Transverse colon (tissue), 4 donors: ENCODE data around the gene VPS51.

Source experiments
- EP300 ChIP-seq: sonication (generic); formaldehyde crosslinking; IDR thresholded peaks from one replicate; pipeline ENCODE4 v1.6.1; 2017; ENCODE audit warnings: antibody characterized with exemption, low read depth
- POLR2A ChIP-seq: fragments of 450-650 bp; IDR thresholded peaks from one replicate; pipeline ENCODE4 v1.6.1; 2016; ENCODE audit warnings: antibody characterized with exemption, mild to moderate bottlenecking, moderate library complexity
- POLR2AphosphoS5 ChIP-seq, 3 donors: sonication (generic); formaldehyde crosslinking; IDR thresholded peaks; one replicate each; pipeline ENCODE4 v1.6.1; 2016; ENCODE audit warnings: antibody characterized with exemption in 3 of 3
- TF ChIP-seq, protein P1 (sequence below), 5 experiments: fragments of 200-600 bp in 3 of 5; fragments of 450-650 bp in 2 of 5; sonication (generic) in 3 of 5; IDR thresholded peaks; 1 replicate in 2 of 5; 2 replicates in 3 of 5; pipeline ENCODE4 v1.5.1; 2016 to 2017; ENCODE audit warnings: antibody characterized with exemption in 5 of 5, inconsistent platforms in 3 of 5, mild to moderate bottlenecking in 2 of 5, moderate library complexity in 1 of 5

DNA sequence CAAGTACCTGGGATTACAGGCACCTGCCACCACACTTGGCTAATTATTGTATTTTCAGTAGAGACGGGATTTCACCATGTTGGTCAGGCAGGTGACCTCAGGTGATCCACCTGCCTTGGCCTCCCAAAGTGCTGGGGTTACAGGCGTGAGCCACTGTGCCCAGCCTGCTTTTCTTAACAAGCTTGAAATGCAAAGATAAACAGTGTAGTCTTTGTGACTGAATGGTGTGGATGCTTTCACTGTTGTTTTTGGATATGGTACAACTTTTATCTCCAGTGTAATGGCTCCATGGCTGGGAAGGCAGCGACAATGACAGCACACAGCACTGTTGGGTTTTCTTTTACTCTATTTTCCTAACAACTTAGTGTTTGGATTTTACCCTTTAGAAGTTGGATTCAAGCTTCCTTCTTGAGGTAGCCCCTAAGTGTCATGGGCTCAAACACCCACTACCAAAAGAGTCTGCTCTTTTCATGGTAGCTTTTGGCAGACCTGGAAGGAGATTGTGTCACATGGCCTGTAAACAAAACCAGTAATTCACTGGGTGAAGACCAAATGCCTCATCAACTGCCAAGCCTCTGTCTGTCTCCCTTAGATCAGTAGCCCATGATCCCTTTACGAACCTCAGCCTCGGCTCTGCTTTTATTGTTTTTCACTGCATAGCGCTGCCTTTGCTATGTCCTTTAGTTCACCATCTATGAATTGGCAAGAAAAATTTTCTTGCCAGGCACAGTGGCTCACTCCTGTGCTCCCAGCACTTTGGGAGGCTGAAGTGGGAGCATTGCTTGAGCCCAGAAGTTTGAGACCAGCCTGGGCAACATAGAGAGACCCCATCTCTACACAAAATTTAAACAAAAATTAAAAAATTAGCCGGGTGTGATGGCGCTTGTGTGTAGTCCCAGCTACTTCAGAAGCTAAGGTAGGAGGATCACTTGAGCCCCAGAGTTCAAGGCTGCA is 6.4 kb downstream of the VPS51 start:
- TF ChIP-seq, protein P1, sequence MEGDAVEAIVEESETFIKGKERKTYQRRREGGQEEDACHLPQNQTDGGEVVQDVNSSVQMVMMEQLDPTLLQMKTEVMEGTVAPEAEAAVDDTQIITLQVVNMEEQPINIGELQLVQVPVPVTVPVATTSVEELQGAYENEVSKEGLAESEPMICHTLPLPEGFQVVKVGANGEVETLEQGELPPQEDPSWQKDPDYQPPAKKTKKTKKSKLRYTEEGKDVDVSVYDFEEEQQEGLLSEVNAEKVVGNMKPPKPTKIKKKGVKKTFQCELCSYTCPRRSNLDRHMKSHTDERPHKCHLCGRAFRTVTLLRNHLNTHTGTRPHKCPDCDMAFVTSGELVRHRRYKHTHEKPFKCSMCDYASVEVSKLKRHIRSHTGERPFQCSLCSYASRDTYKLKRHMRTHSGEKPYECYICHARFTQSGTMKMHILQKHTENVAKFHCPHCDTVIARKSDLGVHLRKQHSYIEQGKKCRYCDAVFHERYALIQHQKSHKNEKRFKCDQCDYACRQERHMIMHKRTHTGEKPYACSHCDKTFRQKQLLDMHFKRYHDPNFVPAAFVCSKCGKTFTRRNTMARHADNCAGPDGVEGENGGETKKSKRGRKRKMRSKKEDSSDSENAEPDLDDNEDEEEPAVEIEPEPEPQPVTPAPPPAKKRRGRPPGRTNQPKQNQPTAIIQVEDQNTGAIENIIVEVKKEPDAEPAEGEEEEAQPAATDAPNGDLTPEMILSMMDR (IDR thresholded peaks at IDR 0.05): no peak
- TF ChIP-seq POLR2A (no peak), EP300 (no peak), POLR2AphosphoS5 (IDR thresholded peaks at IDR 0.05) (no peak)
